HG02623 (cell line): ENCODE measurements around the gene LRRC4.
A peak's percentile ranks its signal among the peaks of the same experiment; 100 is the strongest.

ENCODE experiments used
- ATAC-seq: cut with Tn5 transposase; IDR thresholded peaks from one replicate; pipeline ENCODE4 v1.9.1; 2021; ENCODE audit warnings: moderate library complexity; ENCODE audit not compliant: unreplicated experiment

LRRC4 gene

GRCh38 chr7:128008141-128008540 lies 23.1 kb downstream of the LRRC4 start:
- ATAC-seq, result no peak

- ATAC-seq, result no peak
These were observed 23.9 kb downstream of the LRRC4 start for GRCh38 chr7:128007303-128007680.

DNA sequence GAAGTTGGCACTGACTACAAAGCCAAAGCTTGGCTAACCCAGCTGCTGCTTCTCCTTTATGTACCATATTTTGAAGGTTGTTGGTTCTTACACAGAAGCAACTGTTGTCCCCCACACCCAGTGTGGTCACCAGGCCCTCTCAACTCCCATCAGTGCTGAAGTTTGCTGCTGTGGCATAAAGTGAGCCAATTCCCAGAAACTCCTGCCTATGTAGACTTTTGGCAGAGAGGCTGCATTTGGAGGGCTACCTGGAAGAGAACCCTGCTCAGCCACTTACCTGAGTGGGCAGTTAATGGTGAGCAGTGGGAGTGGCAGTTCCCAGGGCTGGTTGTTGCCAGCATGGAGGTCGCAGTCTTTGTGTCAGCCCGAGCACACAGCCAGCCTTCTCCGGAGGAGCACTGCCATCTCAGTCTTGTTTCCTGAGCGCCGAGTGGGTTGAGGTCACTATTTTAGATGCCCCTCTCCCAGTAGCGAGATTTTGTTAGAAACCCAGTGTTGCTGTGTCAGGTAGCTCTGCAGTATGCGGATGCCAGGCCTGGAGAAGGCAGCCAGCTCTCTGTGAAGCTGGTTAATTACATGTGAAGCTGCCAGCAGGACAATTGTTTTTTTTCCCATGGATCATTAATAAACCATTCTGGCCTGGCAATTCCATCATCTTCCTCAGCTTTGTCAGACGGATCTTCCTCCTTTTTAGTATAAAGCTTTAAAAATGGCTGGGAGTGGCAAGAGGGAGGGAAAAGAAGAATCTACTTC lies 24.5 kb downstream of the LRRC4 start:
- no peak for ATAC-seq

DNA sequence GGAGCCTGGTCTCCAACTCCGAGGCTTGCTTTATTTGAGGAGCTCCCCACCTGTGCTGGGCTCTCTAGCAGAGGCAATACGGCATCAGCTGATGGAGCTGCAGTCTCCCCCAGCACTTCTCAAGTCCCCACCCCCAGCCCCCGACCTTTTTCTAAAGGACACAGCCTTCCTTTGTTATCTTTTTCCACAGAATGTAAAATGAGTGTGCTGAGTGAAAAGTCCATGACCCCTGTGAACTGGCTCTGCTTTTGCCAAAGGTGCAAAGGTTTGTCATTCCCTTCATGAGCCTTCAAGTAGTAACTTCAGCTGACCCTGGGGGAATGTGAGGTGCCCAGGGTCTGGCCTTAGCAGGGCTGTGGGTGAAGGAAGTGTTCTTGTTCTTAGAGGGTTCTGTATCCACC lies 25.5 kb downstream of the LRRC4 start:
- no peak for ATAC-seq

- no peak for ATAC-seq
These were observed 26.1 kb downstream of the LRRC4 start for GRCh38 chr7:128005117-128005516.

- ATAC-seq, result no peak
These were observed 26.6 kb downstream of the LRRC4 start for GRCh38 chr7:128004623-128005022.

- no peak for ATAC-seq
These were observed 27.4 kb downstream of the LRRC4 start for GRCh38 chr7:128003787-128004186.

- ATAC-seq, result peak; percentile 64
These were observed 28.1 kb downstream of the LRRC4 start for GRCh38 chr7:128003167-128003566.

DNA sequence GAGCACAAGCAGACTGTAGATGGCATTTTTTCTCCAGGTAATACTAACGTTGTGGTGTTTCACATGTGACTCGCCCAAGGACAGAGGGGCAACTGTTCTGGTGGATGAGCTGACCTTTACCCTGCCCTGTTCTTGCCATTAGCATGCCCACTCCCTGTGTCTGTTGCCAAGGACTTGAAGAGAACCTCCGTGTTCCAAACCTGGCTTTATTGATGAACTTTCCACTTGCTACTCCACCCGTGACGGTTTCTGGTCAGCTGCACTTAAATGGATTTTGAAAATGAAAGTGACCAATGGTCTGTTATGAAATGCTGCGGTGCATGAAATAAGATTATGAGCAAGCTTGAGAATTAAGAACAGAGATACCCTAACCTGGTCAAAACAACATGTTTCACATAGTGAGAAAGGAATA lies 30.4 kb downstream of the LRRC4 start:
- no peak for ATAC-seq

DNA sequence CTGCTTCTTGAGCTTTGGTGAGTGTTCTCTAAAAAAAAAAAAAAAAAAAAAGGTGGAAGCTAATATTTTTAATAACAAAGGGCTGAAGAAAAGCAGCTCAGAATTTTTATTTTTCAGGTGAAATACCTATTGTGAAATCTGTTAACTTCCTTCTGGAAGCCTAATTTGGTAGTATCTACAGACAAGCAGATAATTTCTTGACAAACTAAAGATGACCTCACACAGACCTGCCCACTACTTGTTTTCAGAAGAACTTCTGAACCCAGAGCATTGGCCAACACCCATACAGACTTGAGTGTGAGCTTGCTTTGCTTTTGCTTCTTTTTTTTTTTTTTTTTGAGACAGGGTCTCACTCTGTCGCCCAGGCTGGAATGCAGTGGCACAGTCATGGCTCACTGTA lies 31.2 kb downstream of the LRRC4 start:
- no peak for ATAC-seq

DNA sequence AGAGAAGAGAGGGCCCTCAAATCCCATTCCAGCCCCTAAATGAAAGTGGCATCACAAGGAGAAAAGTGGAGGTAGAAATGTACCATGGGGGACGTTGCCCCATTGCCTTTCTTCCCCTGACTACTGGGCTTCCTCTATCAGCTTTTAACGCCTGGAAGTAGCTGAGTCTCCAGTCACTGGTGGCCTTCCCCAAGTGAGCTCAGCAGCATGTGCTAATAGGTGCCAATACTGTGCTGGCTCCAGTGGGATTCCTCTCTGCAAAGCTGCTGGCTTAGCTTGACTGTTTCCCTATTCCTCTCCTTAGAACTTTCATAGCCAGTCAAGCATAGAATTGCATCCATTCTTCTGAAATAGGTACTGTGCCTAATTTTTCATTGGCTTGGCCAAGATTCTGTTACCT lies 32.6 kb downstream of the LRRC4 start:
- ATAC-seq, result no peak

GRCh38 chr7:127997226-127997922 lies 33.9 kb downstream of the LRRC4 start:
- no peak for ATAC-seq

DNA sequence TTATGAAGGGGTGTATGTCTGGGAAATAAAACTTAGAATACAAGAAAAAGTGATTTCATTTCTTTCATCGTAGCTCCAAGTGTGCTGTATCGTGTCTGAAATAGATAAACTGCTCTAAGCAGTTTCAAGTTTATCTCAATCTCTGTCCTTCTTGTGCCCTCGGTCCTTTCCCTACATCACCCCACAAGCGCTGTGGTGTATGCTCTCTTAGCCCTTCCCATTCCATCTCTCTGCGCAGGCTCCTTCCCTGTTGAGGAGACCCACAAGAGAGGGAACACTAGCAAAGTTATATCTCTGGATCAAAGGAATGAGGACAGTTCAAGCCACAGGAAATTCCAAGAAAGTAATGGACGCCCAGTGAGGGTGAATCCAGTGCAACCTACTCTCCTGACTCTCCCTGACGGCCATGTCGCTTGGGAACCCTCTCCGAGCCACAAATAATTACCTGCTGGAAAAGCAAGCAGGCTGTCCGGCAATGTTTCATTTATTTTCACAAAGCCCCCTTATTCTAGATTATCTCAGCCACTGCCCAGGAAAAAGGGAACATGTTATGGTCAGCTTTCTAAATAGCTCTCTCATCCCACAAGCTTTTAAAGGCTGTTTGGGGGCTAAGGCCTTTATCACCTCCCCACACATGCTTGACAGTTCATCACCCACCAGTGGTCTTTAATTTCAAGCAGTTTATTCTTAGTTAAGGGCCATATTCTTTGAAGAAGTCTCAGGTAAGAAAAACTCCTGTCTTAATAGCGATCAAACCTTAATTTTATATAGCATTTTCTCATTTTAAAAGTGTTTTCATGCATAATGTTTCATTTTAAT lies 34.8 kb downstream of the LRRC4 start:
- no peak for ATAC-seq

DNA sequence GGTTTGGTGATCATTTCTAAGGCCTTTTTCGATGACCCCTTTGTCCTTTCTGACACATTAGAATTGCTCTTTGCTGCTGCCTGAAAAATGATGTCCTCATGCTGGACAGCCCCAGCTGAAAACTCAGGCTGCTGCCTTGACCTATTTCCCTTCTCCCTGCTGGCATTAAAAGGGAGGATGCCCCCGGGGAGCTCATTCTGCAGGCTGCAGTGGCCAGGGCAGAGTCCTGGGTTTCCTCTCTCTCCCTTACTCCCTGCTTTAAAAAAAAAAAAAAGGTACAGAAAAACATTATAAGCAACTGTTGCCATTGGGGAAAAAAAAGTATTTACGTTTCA lies 35.4 kb downstream of the LRRC4 start:
- ATAC-seq, result no peak

GRCh38 chr7:127995156-127995880 lies 35.9 kb downstream of the LRRC4 start:
- no peak for ATAC-seq

DNA sequence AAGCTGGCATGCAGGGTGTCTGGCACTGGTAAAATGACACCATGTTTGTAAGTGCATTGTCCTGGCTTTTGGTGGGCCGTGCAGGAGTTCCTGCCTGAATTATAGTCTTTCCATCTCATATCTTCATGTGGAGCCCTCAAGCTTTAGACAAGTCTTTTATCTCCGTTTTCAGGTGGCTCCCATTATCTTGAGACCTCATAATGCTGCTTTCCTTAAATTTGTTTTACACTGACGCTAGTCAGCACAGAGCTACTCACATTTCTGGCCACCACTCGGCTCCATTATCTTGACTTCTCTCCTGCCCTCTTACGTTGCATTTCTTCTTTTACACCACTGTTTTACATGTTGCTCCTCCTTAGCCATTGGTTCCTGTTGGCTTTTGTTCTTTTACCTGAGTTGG lies 37.2 kb downstream of the LRRC4 start:
- ATAC-seq, result no peak

- no peak for ATAC-seq
These were observed 37.9 kb downstream of the LRRC4 start for GRCh38 chr7:127993317-127993716.

DNA sequence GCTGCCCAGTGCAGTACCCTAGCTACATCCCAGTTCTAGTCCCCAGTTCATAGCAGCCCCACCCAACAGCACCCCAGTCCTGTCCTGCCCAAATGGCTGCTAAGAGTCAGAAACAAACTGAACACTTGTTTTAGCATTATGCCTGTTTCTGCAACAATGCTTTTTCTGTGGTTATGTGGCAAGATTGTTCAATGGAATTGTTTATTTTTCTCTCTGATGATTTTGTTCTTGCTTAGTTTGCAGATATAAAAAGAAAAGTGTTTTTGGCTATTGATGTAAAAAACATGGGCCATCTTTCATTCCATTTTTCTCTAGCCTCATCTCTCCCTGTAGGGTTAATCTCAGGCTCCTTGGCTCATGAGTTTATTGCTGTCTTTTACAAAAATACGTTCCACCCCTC lies 42.5 kb downstream of the LRRC4 start:
- ATAC-seq, result no peak

DNA sequence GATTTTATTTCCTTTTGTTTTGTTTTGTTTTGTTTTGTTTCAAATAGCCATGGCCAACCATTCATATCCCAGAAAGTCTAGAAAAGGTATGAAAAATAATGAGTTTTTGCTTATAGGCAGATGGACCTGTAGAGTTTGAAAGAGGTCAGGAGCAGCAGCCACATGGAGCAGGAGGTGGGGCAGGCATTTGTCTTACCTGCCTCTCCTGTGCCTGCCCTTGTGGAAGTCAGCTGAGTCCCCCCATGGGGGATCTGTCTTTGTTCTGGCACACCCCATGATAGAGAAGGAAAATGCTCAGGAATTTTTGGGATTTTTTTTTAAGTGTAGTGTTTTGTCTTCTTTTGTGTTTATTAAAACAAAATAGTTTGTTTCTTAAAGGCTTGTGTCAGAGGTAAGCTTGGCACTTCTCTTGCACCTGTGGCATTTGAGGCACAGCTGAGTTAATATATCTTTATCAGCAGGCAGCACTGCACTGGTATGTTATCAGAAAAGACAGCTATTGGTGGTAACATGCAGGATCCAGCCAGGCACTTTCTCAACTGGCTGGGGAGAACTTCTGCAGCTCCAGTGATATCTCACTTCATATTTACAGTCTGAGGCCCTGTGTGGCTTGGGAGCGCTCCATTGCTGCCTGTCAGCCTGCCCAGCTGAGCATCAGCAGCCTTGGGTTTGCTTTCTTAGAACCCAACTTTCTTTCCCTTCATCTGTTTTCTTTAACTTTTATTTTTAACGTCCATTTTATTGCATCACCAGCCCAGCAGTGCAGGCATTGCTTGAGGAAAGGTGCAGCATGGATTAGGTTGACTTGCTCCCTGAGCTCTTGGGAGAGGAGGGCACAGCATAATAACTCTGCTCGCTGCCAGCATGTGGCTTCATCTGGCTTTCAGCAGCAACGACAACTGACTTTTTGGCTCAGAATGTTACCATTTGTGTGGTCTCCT lies 44.4 kb downstream of the LRRC4 start:
- ATAC-seq, result no peak

GRCh38 chr7:127983804-127984332 lies 47.4 kb downstream of the LRRC4 start:
- no peak for ATAC-seq
